Peyer's patch (tissue), 4 donors: ENCODE data around the gene RMRP. TPM values are rescaled to one million over a fixed set of nuclear protein-coding genes. Genes with fewer than 3 reads are reported as not detected.

Source experiments
- small RNA-seq, 2 donors: library from RNA; depleted of rRNA; stranded (forward); fragments of <200 nt; gene quantifications; one replicate each; pipeline ENCODE3, GENCODE V24; 2016
- total RNA-seq, 4 donors: library from RNA; depleted of rRNA; stranded (reverse); fragments of >200 nt; gene quantifications; one replicate each; pipeline ENCODE4 v1.1.0, GENCODE V29; 2016

The RMRP gene
- total RNA-seq, 4 donors from 2014 or later, result 1,673 to 3,824 (median 2,659) TPM; not detected in 1

Small RNAs within 50 kb of the gene (small RNA-seq; reads per million reads assigned to genes)
- gene MIR4667 (0 to 0.19 reads per million in 2 donors), gene RMRP (0 reads per million in 2 donors), gene RN7SL22P (0 reads per million in 2 donors)

Other genes with a start within 250 kb of the RMRP start
- 10 to 100 TPM in 1 of 4 donors, 1 to 10 TPM in 3; 3.0 to 17.3 (median 5.5) TPM for gene RUSC2, start 167.9 kb downstream of the RMRP start, total RNA-seq
- gene TESK1, start 52.8 kb downstream of the RMRP start, total RNA-seq, result 10 to 100 TPM; 21.5 to 85.1 (median 50.7) TPM
- 10 to 100 TPM in 1 of 4 donors, 1 to 10 TPM in 3; 2.3 to 62.7 (median 4.4) TPM for gene CD72, start 39.6 kb downstream of the RMRP start, total RNA-seq
- gene SIT1, start 7.1 kb downstream of the RMRP start, total RNA-seq, result 1 to 10 TPM in 1 of 4 donors, not detected in 3; 2.4 TPM
- 10 to 100 TPM; 14.0 to 21.9 (median 20.2) TPM for gene CCDC107, start 273 bp upstream of the RMRP start, total RNA-seq
- 10 to 100 TPM in 1 of 4 donors, 1 to 10 TPM in 3; 1.9 to 19.8 (median 4.8) TPM for gene ARHGEF39, start 7.2 kb upstream of the RMRP start, total RNA-seq
- 1 to 10 TPM; 1.6 to 6.3 (median 5.2) TPM for gene CA9, start 15.9 kb upstream of the RMRP start, total RNA-seq
- gene TPM2, start 31.9 kb upstream of the RMRP start, total RNA-seq, result 100 to 1,000 TPM in 2 of 4 donors, 10 to 100 TPM in 2; 41.2 to 436 (median 122) TPM
- gene TLN1, start 74.2 kb upstream of the RMRP start, total RNA-seq, result 100 to 1,000 TPM; 129 to 262 (median 188) TPM
- gene CREB3, start 74.6 kb upstream of the RMRP start, total RNA-seq, result 10 to 100 TPM; 19.8 to 34.3 (median 28.5) TPM
- 100 to 1,000 TPM; 263 to 474 (median 436) TPM for gene GBA2, start 91.2 kb upstream of the RMRP start, total RNA-seq
- 10 to 100 TPM; 16.5 to 44.4 (median 38.3) TPM for gene RGP1, start 91.3 kb upstream of the RMRP start, total RNA-seq
- gene MSMP, start 96.3 kb upstream of the RMRP start, total RNA-seq, result not detected
- 10 to 100 TPM in 3 of 4 donors, 1 to 10 TPM in 1; 6.7 to 29.5 (median 21.6) TPM for gene NPR2, start 133.6 kb upstream of the RMRP start, total RNA-seq
- under 1 TPM in 1 of 4 donors, not detected in 3; 0.94 TPM for gene SPAG8, start 154.2 kb upstream of the RMRP start, total RNA-seq
- 10 to 100 TPM; 19.8 to 40.3 (median 28.7) TPM for gene HINT2, start 157.0 kb upstream of the RMRP start, total RNA-seq
- not detected for gene FAM221B, start 170.7 kb upstream of the RMRP start, total RNA-seq
- 10 to 100 TPM in 1 of 4 donors, 1 to 10 TPM in 3; 6.0 to 11.6 (median 8.1) TPM for gene TMEM8B, start 171.2 kb upstream of the RMRP start, total RNA-seq
- not detected for gene OR13J1, start 212.4 kb upstream of the RMRP start, total RNA-seq
- gene HRCT1, start 248.2 kb upstream of the RMRP start, total RNA-seq, result 10 to 100 TPM in 3 of 4 donors, 1 to 10 TPM in 1; 9.1 to 32.6 (median 17.2) TPM